ENCODE measurements around the gene KLK4. TPM values are rescaled to one million over a fixed set of nuclear protein-coding genes. Genes with fewer than 3 reads are reported as not detected.

KLK4 gene
- total RNA-seq, 5 donors from 2014 or later (not counting 1 experiment from before 2014, with no cell fraction given): not detected

GRCh38 chr19:50931023-50931422, 19.8 kb upstream of the KLK4 start:
- no peaks in the 10 kb centered on the region for H3K9me3 ChIP-seq
- Mint-ChIP-seq H3K36me3 (no peaks in the 10 kb centered on the region), H3K27me3 (peaks cover 36 to 51% of the 10 kb centered on the region in 2 donors), H3K4me1 (peaks cover 0 to 3% (median 2%) of the 10 kb centered on the region in 3 donors), H3K27ac (no peak overlapping the region), H3K4me3 (no peak overlapping the region), H3K9me3 (no peaks in the 10 kb centered on the region)
- H3K4me3 ChIP-seq (ENCODE audit: control insufficient read depth in 1 of 2, extremely low read depth in 1 of 2, low read length in 1 of 2): no peak overlapping the region
- DNase-seq (no peak), ATAC-seq (replicated peaks in 1 of 4) (no peak)
- ChIA-PET CTCF (interaction anchor here (0.5 to 0.7 kb wide), 4 partner anchors 148 to 701 kb away, joined by 4 to 7 read pairs (median 6); no protein-coding TSS in a partner anchor), POLR2A (no interaction called here)
- H3K27ac ChIP-seq (ENCODE audit: low read length): no peak overlapping the region
- peaks cover 0 to 25% of the 10 kb centered on the region in 2 experiments for H3K27me3 ChIP-seq (replicated peaks in 1 of 2; ENCODE audit: control insufficient read depth in 2 of 2, extremely low read depth in 1 of 2, insufficient read depth in 2 of 2, low read length in 1 of 2)
- no peaks in the 10 kb centered on the region for H3K36me3 ChIP-seq (ENCODE audit: control insufficient read depth in 2 of 2, extremely low read depth in 1 of 2, insufficient read depth in 1 of 2, low read length in 1 of 2)
- H3K4me1 ChIP-seq (ENCODE audit: control insufficient read depth in 1 of 2, extremely low read depth in 1 of 2, insufficient read depth in 2 of 2, low read length in 2 of 2): no peaks in the 10 kb centered on the region

GRCh38 chr19:50928831-50929230, 17.6 kb upstream of the KLK4 start:
- Histone ChIP-seq H3K4me3 (ENCODE audit: control insufficient read depth in 1 of 2, extremely low read depth in 1 of 2, low read length in 1 of 2) (no peak overlapping the region), H3K27ac (ENCODE audit: low read length) (no peak overlapping the region), H3K4me1 (ENCODE audit: control insufficient read depth in 1 of 2, extremely low read depth in 1 of 2, insufficient read depth in 2 of 2, low read length in 2 of 2) (no peaks in the 10 kb centered on the region), H3K27me3 (replicated peaks in 1 of 2; ENCODE audit: control insufficient read depth in 2 of 2, extremely low read depth in 1 of 2, insufficient read depth in 2 of 2, low read length in 1 of 2) (peaks cover 0 to 25% of the 10 kb centered on the region in 2 experiments), H3K9me3 (no peaks in the 10 kb centered on the region), H3K36me3 (ENCODE audit: control insufficient read depth in 2 of 2, extremely low read depth in 1 of 2, insufficient read depth in 1 of 2, low read length in 1 of 2) (no peaks in the 10 kb centered on the region)
- no peak for ATAC-seq (replicated peaks in 1 of 4)
- CTCF ChIA-PET: no interaction called here
- Mint-ChIP-seq H3K36me3 (no peaks in the 10 kb centered on the region), H3K4me1 (peaks cover 0 to 3% (median 2%) of the 10 kb centered on the region in 3 donors), H3K27ac (no peak overlapping the region), H3K4me3 (no peak overlapping the region), H3K27me3 (peaks cover 43 to 46% of the 10 kb centered on the region in 2 donors), H3K9me3 (no peaks in the 10 kb centered on the region)
- POLR2A ChIA-PET: no interaction called here
- 73% methylated on average over 4 of the region's 5 CpGs for WGBS (ENCODE audit: insufficient coverage)
- no peak for DNase-seq

GRCh38 chr19:50926144-50926543, 14.9 kb upstream of the KLK4 start:
- no peak overlapping the region for H3K27ac Mint-ChIP-seq
- CTCF ChIA-PET: no interaction called here
- no CpG with 5 or more reads among the region's 11 CpGs for WGBS (ENCODE audit: insufficient coverage)
- H3K9me3 Mint-ChIP-seq: no peaks in the 10 kb centered on the region
- Histone ChIP-seq H3K27me3 (replicated peaks in 1 of 2; ENCODE audit: control insufficient read depth in 2 of 2, extremely low read depth in 1 of 2, insufficient read depth in 2 of 2, low read length in 1 of 2) (peaks cover 0 to 34% of the 10 kb centered on the region in 2 experiments), H3K27ac (ENCODE audit: low read length) (no peak overlapping the region), H3K4me1 (ENCODE audit: control insufficient read depth in 1 of 2, extremely low read depth in 1 of 2, insufficient read depth in 2 of 2, low read length in 2 of 2) (peaks cover 0 to 8% of the 10 kb centered on the region in 2 experiments), H3K9me3 (no peaks in the 10 kb centered on the region), H3K4me3 (ENCODE audit: control insufficient read depth in 1 of 2, extremely low read depth in 1 of 2, low read length in 1 of 2) (no peak overlapping the region), H3K36me3 (ENCODE audit: control insufficient read depth in 2 of 2, extremely low read depth in 1 of 2, insufficient read depth in 1 of 2, low read length in 1 of 2) (no peaks in the 10 kb centered on the region)
- H3K4me3 Mint-ChIP-seq: no peak overlapping the region
- H3K27me3 Mint-ChIP-seq: peaks cover 35 to 47% of the 10 kb centered on the region in 2 donors
- H3K36me3 Mint-ChIP-seq: no peaks in the 10 kb centered on the region
- DNase-seq: no peak
- H3K4me1 Mint-ChIP-seq: peaks cover 8 to 11% (median 10%) of the 10 kb centered on the region in 3 donors
- POLR2A ChIA-PET: no interaction called here
- ATAC-seq (replicated peaks in 1 of 4): no peak

- ChIA-PET POLR2A (no interaction called here), CTCF (no interaction called here)
- no peak for ATAC-seq (replicated peaks in 1 of 4)
- peaks cover 33 to 44% of the 10 kb centered on the region in 2 donors for H3K27me3 Mint-ChIP-seq
- 50% methylated on average over 1 of the region's 2 CpGs for WGBS (ENCODE audit: insufficient coverage)
- Histone ChIP-seq H3K27me3 (replicated peaks in 1 of 2; ENCODE audit: control insufficient read depth in 2 of 2, extremely low read depth in 1 of 2, insufficient read depth in 2 of 2, low read length in 1 of 2) (peaks cover 0 to 34% of the 10 kb centered on the region in 2 experiments), H3K36me3 (ENCODE audit: control insufficient read depth in 2 of 2, extremely low read depth in 1 of 2, insufficient read depth in 1 of 2, low read length in 1 of 2) (no peaks in the 10 kb centered on the region), H3K9me3 (no peaks in the 10 kb centered on the region), H3K4me1 (ENCODE audit: control insufficient read depth in 1 of 2, extremely low read depth in 1 of 2, insufficient read depth in 2 of 2, low read length in 2 of 2) (peaks cover 0 to 8% of the 10 kb centered on the region in 2 experiments), H3K4me3 (ENCODE audit: control insufficient read depth in 1 of 2, extremely low read depth in 1 of 2, low read length in 1 of 2) (no peak overlapping the region), H3K27ac (ENCODE audit: low read length) (no peak overlapping the region)
- no peaks in the 10 kb centered on the region for H3K36me3 Mint-ChIP-seq
- no peak overlapping the region for H3K4me3 Mint-ChIP-seq
- H3K9me3 Mint-ChIP-seq: no peaks in the 10 kb centered on the region
- H3K4me1 Mint-ChIP-seq: peaks cover 8 to 11% (median 10%) of the 10 kb centered on the region in 3 donors
- DNase-seq: no peak
- H3K27ac Mint-ChIP-seq: no peak overlapping the region
Observed at GRCh38 chr19:50925734-50926133, 14.5 kb upstream of the KLK4 start.

- ChIA-PET CTCF (interaction anchor here (0.5 to 1.2 kb wide), 4 partner anchors 16 to 867 kb away, joined by 3 to 4 read pairs (median 4); no protein-coding TSS in a partner anchor), POLR2A (no interaction called here)
- H3K36me3 ChIP-seq (ENCODE audit: control insufficient read depth in 2 of 2, extremely low read depth in 1 of 2, insufficient read depth in 1 of 2, low read length in 1 of 2): no peaks in the 10 kb centered on the region
- Mint-ChIP-seq H3K36me3 (no peaks in the 10 kb centered on the region), H3K4me1 (peaks cover 7 to 8% (median 8%) of the 10 kb centered on the region in 3 donors), H3K27me3 (peaks cover 34 to 49% of the 10 kb centered on the region in 2 donors), H3K27ac (no peak overlapping the region), H3K4me3 (no peak overlapping the region), H3K9me3 (no peaks in the 10 kb centered on the region)
- H3K4me1 ChIP-seq (ENCODE audit: control insufficient read depth in 1 of 2, extremely low read depth in 1 of 2, insufficient read depth in 2 of 2, low read length in 2 of 2): peaks cover 0 to 8% of the 10 kb centered on the region in 2 experiments
- ATAC-seq (replicated peaks in 1 of 4) (no peak), DNase-seq (no peak)
- no peak overlapping the region for H3K27ac ChIP-seq (ENCODE audit: low read length)
- H3K9me3 ChIP-seq: no peaks in the 10 kb centered on the region
- WGBS (ENCODE audit: insufficient coverage): no CpG with 5 or more reads among the region's 6 CpGs
- H3K27me3 ChIP-seq (replicated peaks in 1 of 2; ENCODE audit: control insufficient read depth in 2 of 2, extremely low read depth in 1 of 2, insufficient read depth in 2 of 2, low read length in 1 of 2): peaks cover 0 to 25% of the 10 kb centered on the region in 2 experiments
- H3K4me3 ChIP-seq (ENCODE audit: control insufficient read depth in 1 of 2, extremely low read depth in 1 of 2, low read length in 1 of 2): no peak overlapping the region
Observed at GRCh38 chr19:50924586-50924985, 13.4 kb upstream of the KLK4 start.

- no peaks in the 10 kb centered on the region for H3K36me3 Mint-ChIP-seq
- no peak overlapping the region for H3K4me3 ChIP-seq (ENCODE audit: control insufficient read depth in 1 of 2, extremely low read depth in 1 of 2, low read length in 1 of 2)
- DNase-seq (peak; percentile 30 to 88 (median 62)), ATAC-seq (replicated peaks in 1 of 4) (peak; percentile 89 to 96 (median 94))
- no peak overlapping the region for H3K27ac Mint-ChIP-seq
- POLR2A ChIA-PET: no interaction called here
- peaks cover 39 to 49% of the 10 kb centered on the region in 2 donors for H3K27me3 Mint-ChIP-seq
- 31% methylated on average over 16 of the region's 21 CpGs for WGBS (ENCODE audit: insufficient coverage)
- H3K4me3 Mint-ChIP-seq: no peak overlapping the region
- peaks cover 0 to 23% of the 10 kb centered on the region in 2 experiments for H3K27me3 ChIP-seq (replicated peaks in 1 of 2; ENCODE audit: control insufficient read depth in 2 of 2, extremely low read depth in 1 of 2, insufficient read depth in 2 of 2, low read length in 1 of 2)
- peaks cover 7 to 8% (median 8%) of the 10 kb centered on the region in 3 donors for H3K4me1 Mint-ChIP-seq
- no peaks in the 10 kb centered on the region for H3K36me3 ChIP-seq (ENCODE audit: control insufficient read depth in 2 of 2, extremely low read depth in 1 of 2, insufficient read depth in 1 of 2, low read length in 1 of 2)
- H3K9me3 Mint-ChIP-seq: no peaks in the 10 kb centered on the region
- H3K27ac ChIP-seq (ENCODE audit: low read length): no peak overlapping the region
- H3K9me3 ChIP-seq: no peaks in the 10 kb centered on the region
- peaks cover 0 to 8% of the 10 kb centered on the region in 2 experiments for H3K4me1 ChIP-seq (ENCODE audit: control insufficient read depth in 1 of 2, extremely low read depth in 1 of 2, insufficient read depth in 2 of 2, low read length in 2 of 2)
- CTCF ChIA-PET: interaction anchor here in 1 of 2 donors (0.6 to 0.9 kb wide), 2 partner anchors 10 to 13 kb away, joined by 3 to 4 read pairs; no protein-coding TSS in a partner anchor
Observed at GRCh38 chr19:50922317-50922853, 11.2 kb upstream of the KLK4 start.

Measured in T-cell (primary cell).